PC-9 (cell line): Measurements from ENCODE around the gene ANKRD52. TPM values are rescaled to one million over a fixed set of nuclear protein-coding genes. Genes with fewer than 3 reads are reported as not detected.

Experiments used
- BruUV-seq: library from RNA; stranded (reverse); fragments of 400-500 nt; replicated peaks from 2 replicates; lab custom pipeline; 2021; lab: Mats Ljungman, UMichigan
- CTCF ChIA-PET: fragments of 300-600 bp; sonication (Branson Sonifier 250); formaldehyde crosslinking; loops from one replicate; lab custom pipeline; 2022; ENCODE audit warnings: antibody characterized with exemption; lab: Charles Lee
- POLR2A ChIA-PET: fragments of 300-600 bp; sonication (Branson Sonifier 250); formaldehyde crosslinking; loops from one replicate; lab custom pipeline; 2022; ENCODE audit warnings: antibody characterized with exemption; ENCODE audit not compliant: unreplicated experiment; lab: Charles Lee
- DNase-seq, 2 experiments: peaks; one replicate each; pipeline versions ENCODE4 v3.0.0 to v3.0.0-alpha.2; 2015 to 2022; ENCODE audit warnings: mixed read lengths in 1 of 2
- H2AFZ ChIP-seq: fragments of 200-600 bp; sonication (generic); 2 replicates; pipeline ENCODE4 v1.8.1; 2017; ENCODE audit warnings: antibody characterized with exemption
- H3F3A ChIP-seq: fragments of 200-600 bp; sonication (generic); 2 replicates; pipeline ENCODE4 v1.8.1; 2017; ENCODE audit warnings: antibody characterized with exemption, mild to moderate bottlenecking, low read depth; ENCODE audit not compliant: insufficient read depth
- H3K27ac ChIP-seq: fragments of 200-600 bp; sonication (generic); 2 replicates; pipeline ENCODE4 v1.6.1; 2016; ENCODE audit warnings: mixed run types
- H3K27me3 ChIP-seq: fragments of 200-600 bp; sonication (generic); 2 replicates; pipeline ENCODE4 v1.6.1; 2016; ENCODE audit warnings: low read depth, mixed run types; ENCODE audit not compliant: insufficient read depth
- H3K36me3 ChIP-seq: fragments of 200-600 bp; sonication (generic); 2 replicates; pipeline ENCODE4 v1.6.1; 2016; ENCODE audit warnings: low read depth, mixed run types
- H3K4me1 ChIP-seq: fragments of 200-600 bp; sonication (generic); replicated peaks from 2 replicates; pipeline ENCODE4 v1.6.1; 2016; ENCODE audit warnings: mixed run types; ENCODE audit not compliant: insufficient read depth
- H3K4me2 ChIP-seq: fragments of 200-600 bp; sonication (generic); 2 replicates; pipeline ENCODE4 v1.6.1; 2017; ENCODE audit warnings: mixed run types
- H3K4me3 ChIP-seq: fragments of 200-600 bp; sonication (generic); 2 replicates; pipeline ENCODE4 v1.6.1; 2016; ENCODE audit warnings: mixed run types
- H3K79me2 ChIP-seq: fragments of 200-600 bp; sonication (generic); 2 replicates; pipeline ENCODE4 v1.6.1; 2017; ENCODE audit warnings: low read depth, mixed run types
- H3K9me2 ChIP-seq: fragments of 200-600 bp; sonication (generic); 2 replicates; pipeline ENCODE4 v1.8.1; 2017; ENCODE audit warnings: mild to moderate bottlenecking; ENCODE audit not compliant: insufficient read depth
- H3K9me3 ChIP-seq: fragments of 200-600 bp; sonication (generic); 2 replicates; pipeline ENCODE4 v1.8.1; 2016; ENCODE audit warnings: low read depth; ENCODE audit not compliant: insufficient read depth
- H4K20me1 ChIP-seq: fragments of 200-600 bp; sonication (generic); 2 replicates; pipeline ENCODE4 v1.8.1; 2017; ENCODE audit not compliant: insufficient read depth
- CTCF ChIP-seq: fragments of 200-600 bp; sonication (generic); conservative IDR thresholded peaks from 2 replicates; pipeline ENCODE4 v1.6.1; 2017; ENCODE audit warnings: mixed run types, antibody characterized with exemption, mild to moderate bottlenecking, moderate library complexity
- EZH2 ChIP-seq: fragments of 200-600 bp; sonication (generic); IDR thresholded peaks from 2 replicates; pipeline ENCODE4 v1.8.0; 2017; ENCODE audit warnings: antibody characterized with exemption, low read depth
- intact Hi-C: fragments of 100-400 bp; cut with micrococcal nuclease; formaldehyde crosslinking; loops from one replicate; pipeline ENCODE4 v1.10.0; 2022; ENCODE audit not compliant: unreplicated experiment
- total RNA-seq: library from RNA; stranded (reverse); gene quantifications from 2 replicates; pipeline ENCODE4 v1.2.3, GENCODE V29; 2021

The ANKRD52 gene
- total RNA-seq, 1 experiment from 2014 or later = 59.4 TPM

- Histone ChIP-seq H4K20me1 (no peaks in the 10 kb centered on the region), H3F3A (peaks cover 44% of the 10 kb centered on the region; the same call in 1 of the 2 replicates), H3K4me3 (no peak overlapping the region), H3K27ac (no peak overlapping the region), H3K4me2 (no peak overlapping the region), H3K4me1 (peaks cover 19% of the 10 kb centered on the region), H3K9me3 (no peaks in the 10 kb centered on the region), H3K36me3 (no peaks in the 10 kb centered on the region), H3K9me2 (no peaks in the 10 kb centered on the region), H3K27me3 (no peaks in the 10 kb centered on the region), H2AFZ (no peak overlapping the region), H3K79me2 (peaks cover 13% of the 10 kb centered on the region)
- CTCF ChIA-PET = interaction anchor here (0.5 to 0.6 kb wide), 2 partner anchors 28 to 94 kb away, joined by 3 read pairs; no protein-coding TSS in a partner anchor
- POLR2A ChIA-PET = no interaction called here
- no TSS peak for BruUV-seq
- intact Hi-C loops = loop anchor here (5.0 to 10.0 kb wide), 2 partner anchors 75 to 442 kb away; partner anchors contain the start of genes BAZ2A and COQ10A
- DNase-seq = no peak
- TF ChIP-seq CTCF (no peak), EZH2 (no peak)
Observed at GRCh38 chr12:56192582-56192981, 65.6 kb downstream of the ANKRD52 start.

GRCh38 chr12:56190695-56191155 lies 67.5 kb downstream of the ANKRD52 start:
- H4K20me1 ChIP-seq = no peaks in the 10 kb centered on the region
- peak overlapping the region; percentile 96 for H2AFZ ChIP-seq
- H3K79me2 ChIP-seq = peaks cover 29% of the 10 kb centered on the region
- peak overlapping the region; percentile 85 for H3K27ac ChIP-seq
- DNase-seq = peak in 1 of 2 experiments; percentile 12
- peaks cover 39% of the 10 kb centered on the region; the same call in 1 of the 2 replicates for H3F3A ChIP-seq
- peak overlapping the region; percentile 99; the same call in 1 of the 2 replicates for H3K4me3 ChIP-seq
- BruUV-seq = no TSS peak
- H3K4me1 ChIP-seq = peaks cover 28% of the 10 kb centered on the region
- intact Hi-C loops = loop anchor here (2.0 to 10.0 kb wide), 3 partner anchors 72 to 444 kb away; partner anchors contain the start of genes BAZ2A, COQ10A and ZC3H10
- no peaks in the 10 kb centered on the region for H3K27me3 ChIP-seq
- no peaks in the 10 kb centered on the region for H3K9me2 ChIP-seq
- peak overlapping the region; percentile 95 for H3K4me2 ChIP-seq
- ChIA-PET CTCF (interaction anchor here (0.6 to 1.2 kb wide), 2 partner anchors 67 to 169 kb away, joined by 3 read pairs; partner anchors contain the start of genes ANKRD52 and STAT2), POLR2A (no interaction called here)
- no peak for TF ChIP-seq EZH2
- no peak for TF ChIP-seq CTCF
- peaks cover 4% of the 10 kb centered on the region; the same call in 1 of the 2 replicates for H3K36me3 ChIP-seq
- no peaks in the 10 kb centered on the region for H3K9me3 ChIP-seq

- TF ChIP-seq CTCF (peak; percentile 32; the same call in 1 of the 2 replicates), EZH2 (no peak)
- TSS peak; percentile 65 for BruUV-seq
- Histone ChIP-seq H3K4me3 (peak overlapping the region; percentile 99), H2AFZ (peak overlapping the region; percentile 96), H3K27ac (peak overlapping the region; percentile 85), H3K27me3 (no peaks in the 10 kb centered on the region), H3F3A (peaks cover 39% of the 10 kb centered on the region; the same call in 1 of the 2 replicates), H3K4me1 (peaks cover 28% of the 10 kb centered on the region), H3K36me3 (peaks cover 7% of the 10 kb centered on the region; the same call in 1 of the 2 replicates), H3K9me3 (no peaks in the 10 kb centered on the region), H3K4me2 (peak overlapping the region; percentile 95), H3K9me2 (no peaks in the 10 kb centered on the region), H3K79me2 (peaks cover 30% of the 10 kb centered on the region), H4K20me1 (no peaks in the 10 kb centered on the region)
- ChIA-PET CTCF (interaction anchor here (0.8 to 1.8 kb wide), 8 partner anchors 32 to 447 kb away, joined by 3 to 14 read pairs (median 7); partner anchors contain the start of genes PA2G4, RNF41, RPL41 and STAT2), POLR2A (interaction anchor here (0.5 to 1.3 kb wide), 4 partner anchors 32 to 901 kb away, joined by 3 to 15 read pairs (median 8); partner anchors contain the start of genes ESYT1 and RNF41)
- DNase-seq = peak; percentile 78 to 89
- intact Hi-C loops = loop anchor here (1.0 to 10.0 kb wide), 5 partner anchors 64 to 445 kb away; partner anchors contain the start of genes BAZ2A, COQ10A, SUOX and ZC3H10
Observed at GRCh38 chr12:56189918-56190694, 68.1 kb downstream of the ANKRD52 start.
